GM19035 (cell line): ENCODE data around the gene NME8.
A peak's percentile ranks its signal among the peaks of the same experiment; 100 is the strongest.

Experiments used
- ATAC-seq: cut with Tn5 transposase; IDR thresholded peaks from one replicate; pipeline ENCODE4 v1.9.1; 2021; ENCODE audit not compliant: unreplicated experiment

Gene NME8

GRCh38 chr7:37899712-37900247 is 51.4 kb downstream of the NME8 start:
- no peak for ATAC-seq

GRCh38 chr7:37901236-37901827 is 52.9 kb downstream of the NME8 start:
- ATAC-seq = no peak

DNA sequence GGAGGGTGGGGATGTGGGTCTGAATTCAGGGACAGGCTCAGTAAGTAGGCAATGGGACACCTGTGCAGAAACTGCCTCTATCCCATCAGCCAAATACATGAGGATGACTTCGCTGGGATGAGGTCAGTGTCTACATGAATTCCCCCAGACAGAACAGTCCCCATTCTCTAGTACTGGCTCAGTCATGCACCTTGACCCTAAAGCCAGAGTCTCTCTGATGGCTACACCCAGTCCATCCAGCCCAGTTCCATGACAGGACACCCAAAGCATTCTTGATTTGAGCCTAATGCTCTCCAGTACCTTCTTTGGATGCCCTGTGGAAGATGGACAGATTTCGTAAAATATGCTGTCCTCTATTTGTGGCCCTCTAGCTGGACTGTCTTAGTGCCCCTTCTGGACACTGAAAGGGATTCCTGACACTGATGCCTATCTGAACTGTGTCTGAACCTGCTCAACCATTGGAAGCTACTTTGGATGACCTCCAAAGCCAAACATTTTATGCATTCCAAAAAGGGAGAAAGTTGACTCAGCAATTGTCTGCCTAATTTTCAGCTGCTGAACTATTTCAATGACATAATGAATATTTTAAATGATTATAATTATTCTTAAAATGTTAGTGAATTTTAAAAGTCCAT is 53.6 kb downstream of the NME8 start:
- no peak for ATAC-seq

- no peak for ATAC-seq
Observed at GRCh38 chr7:37908221-37908788, 59.9 kb downstream of the NME8 start.

GRCh38 chr7:37912756-37913155 is 64.4 kb downstream of the NME8 start:
- ATAC-seq = no peak

DNA sequence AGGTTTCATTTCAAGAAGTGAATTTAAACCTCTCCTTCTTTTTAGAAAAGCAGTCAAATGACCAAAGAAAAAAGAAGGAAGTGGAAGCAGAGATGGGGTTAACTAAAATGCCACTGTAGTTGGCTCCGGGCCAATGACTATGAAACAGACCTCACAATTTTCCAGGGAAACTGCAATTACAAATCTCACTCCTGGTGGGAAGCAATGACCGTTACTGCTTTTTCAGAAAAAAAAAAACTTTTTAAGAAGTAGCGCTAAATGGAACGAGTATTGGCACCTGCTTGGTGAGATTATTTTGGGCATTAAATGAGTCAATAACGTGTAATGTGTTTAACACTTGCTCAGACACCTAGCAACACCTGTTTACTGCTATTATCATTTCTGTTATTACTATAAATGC is 67.0 kb downstream of the NME8 start:
- no peak for ATAC-seq

DNA sequence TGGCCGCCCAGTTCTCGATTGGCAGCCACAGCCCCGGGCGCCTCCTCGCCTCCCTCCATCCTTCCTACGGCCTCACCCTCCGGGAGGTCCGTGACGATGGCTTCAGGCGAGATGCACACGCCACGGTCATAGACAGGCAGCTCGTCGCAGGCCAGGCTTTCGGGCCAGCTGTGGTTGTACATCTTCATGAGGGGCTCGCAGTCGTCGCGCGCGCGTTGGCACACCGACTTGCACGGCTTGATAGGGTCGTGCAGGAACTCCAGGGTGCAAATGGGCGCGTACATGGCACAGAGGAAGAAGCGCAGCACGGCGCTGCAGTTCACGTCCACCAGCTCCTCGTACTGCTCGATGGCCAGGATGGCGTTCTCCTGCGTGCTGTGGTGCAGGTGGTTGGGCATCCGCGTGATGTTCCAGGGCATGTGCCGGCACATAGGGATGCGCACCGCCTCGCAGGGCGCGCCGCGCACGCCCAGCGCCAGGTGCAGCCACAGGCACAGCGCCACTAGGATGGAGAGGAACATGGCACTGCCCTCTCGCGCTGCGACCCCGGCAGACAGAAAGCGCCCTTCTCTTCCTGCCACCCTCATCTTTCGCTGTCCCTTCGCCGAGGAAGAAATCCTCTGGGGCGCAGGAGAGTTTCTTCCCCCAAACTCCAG is 67.7 kb downstream of the NME8 start:
- ATAC-seq = no peak

- peak; percentile 39 for ATAC-seq
Observed at GRCh38 chr7:37916673-37917660, 68.6 kb downstream of the NME8 start, which contains the start of gene SFRP4. Gene SFRP4 (minus strand): TSS chr7:37916817. CDS start chr7:37916537, 280 bp downstream.

DNA sequence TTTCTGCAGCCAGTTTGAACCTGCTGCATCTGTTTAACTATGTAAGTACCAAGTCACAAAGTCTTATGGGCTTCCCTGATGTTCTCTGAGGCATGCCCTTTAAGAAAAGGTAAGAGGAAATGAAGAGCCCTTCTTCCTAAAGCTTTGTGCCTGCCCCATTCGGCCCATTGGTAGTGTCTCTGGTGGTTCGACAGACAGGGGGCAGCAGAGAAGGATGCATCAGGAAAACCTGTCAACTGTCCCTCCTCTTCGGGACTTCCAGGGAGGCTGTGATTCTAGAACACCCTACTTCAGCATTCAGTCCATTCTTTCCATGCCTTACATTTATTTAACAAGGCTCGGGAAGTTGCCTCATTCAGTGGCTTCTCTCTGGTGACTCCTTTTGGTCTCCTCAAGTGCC is 70.1 kb downstream of the NME8 start:
- ATAC-seq = no peak

DNA sequence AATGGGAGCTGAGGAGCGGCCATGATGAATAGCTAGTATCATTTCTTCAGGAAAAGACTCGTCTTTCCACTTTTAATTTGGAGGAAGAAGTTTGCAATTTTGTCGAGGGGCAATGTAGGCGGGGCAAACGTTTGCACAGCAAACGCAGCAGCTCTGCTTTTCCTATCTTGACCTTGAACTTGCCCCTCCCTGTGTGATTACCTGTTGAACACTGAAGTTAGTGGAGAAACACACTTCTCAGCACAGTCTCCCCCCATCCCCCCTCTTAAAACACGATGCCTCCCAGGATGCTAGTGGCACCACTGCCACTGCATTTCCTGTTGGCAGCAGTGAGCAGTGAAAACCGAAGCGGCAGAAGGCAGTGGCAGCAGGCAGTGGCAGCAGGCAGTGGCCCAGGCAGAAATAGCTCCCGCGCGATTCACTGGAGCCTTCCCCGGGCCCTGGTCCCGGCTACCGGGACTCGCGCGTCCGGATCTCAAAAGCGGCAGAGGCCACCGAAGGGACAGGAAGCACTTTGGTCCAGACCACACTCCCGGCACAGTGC is 72.0 kb downstream of the NME8 start, which contains the start of gene EPDR1:
EPDR1 (plus strand) TSS at position 336 of the 544 bp plus-strand sequence. CDS start 300 bp downstream, outside the sequence.
- no peak for ATAC-seq

DNA sequence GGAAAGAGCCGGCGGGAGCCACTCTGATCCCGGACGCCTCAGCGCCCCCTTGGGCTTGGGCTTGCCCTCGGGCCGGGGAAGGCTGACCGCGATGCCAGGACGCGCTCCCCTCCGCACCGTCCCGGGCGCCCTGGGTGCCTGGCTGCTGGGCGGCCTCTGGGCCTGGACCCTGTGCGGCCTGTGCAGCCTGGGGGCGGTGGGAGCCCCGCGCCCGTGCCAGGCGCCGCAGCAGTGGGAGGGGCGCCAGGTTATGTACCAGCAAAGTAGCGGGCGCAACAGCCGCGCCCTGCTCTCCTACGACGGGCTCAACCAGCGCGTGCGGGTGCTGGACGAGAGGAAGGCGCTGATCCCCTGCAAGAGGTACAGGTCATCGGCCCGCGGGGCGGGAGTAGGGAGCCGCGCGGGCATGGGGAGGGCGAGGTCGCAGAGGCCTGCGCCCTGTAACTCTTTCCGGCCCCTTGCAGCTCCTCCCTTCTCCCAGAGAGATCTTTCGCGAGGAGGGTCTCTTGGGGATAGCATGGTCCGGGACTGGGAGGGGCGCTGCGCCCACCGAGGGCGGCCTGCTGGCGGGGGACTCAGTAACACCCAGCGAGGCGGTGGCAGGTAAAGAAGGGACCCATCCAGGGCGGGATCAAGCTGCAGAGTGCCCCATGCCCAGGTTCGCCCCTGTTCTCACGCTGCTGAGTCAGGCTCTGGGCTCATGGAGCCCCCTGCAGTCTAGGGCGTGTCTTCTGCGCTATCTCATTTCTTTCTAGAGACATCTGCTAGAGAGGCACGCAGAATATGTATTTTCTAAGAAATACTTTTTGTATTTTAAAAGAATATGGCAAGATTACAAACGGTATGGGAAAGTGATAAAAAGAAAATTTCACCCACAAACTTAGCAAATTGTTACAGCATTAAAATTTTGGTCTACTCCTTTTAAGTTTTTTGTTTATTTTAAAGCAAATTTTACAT is 72.7 kb downstream of the NME8 start:
- ATAC-seq = no peak

- ATAC-seq = no peak
Observed at GRCh38 chr7:37921876-37922275, 73.5 kb downstream of the NME8 start.

DNA sequence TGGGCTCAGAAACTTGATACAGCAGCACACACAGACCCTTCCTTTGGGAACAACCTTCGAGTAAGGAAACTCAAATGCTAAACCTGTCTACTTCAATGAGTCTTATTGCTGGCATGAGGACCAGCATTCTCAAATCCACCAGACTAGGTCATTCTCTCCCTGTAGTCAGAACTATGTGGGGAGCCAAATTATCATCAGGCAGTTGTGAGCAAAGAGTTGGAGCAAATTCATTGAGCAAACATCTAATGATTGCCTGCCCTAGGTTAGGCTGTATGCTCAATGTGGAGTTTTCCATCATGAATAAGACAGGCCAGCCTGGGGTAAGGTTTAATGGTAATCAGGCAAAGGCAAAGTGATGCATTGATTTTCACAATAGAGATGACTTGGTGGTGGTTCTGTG is 75.6 kb downstream of the NME8 start:
- no peak for ATAC-seq

GRCh38 chr7:37924491-37925041 is 76.2 kb downstream of the NME8 start:
- no peak for ATAC-seq

GRCh38 chr7:37925620-37926019 is 77.2 kb downstream of the NME8 start:
- no peak for ATAC-seq

GRCh38 chr7:37927773-37928444 is 79.5 kb downstream of the NME8 start:
- ATAC-seq = no peak

GRCh38 chr7:37928878-37929277 is 80.5 kb downstream of the NME8 start:
- no peak for ATAC-seq
